ENCODE data around the gene GNA12. TPM values are rescaled to one million over a fixed set of nuclear protein-coding genes. Genes with fewer than 3 reads are reported as not detected.
"Not testable (repeated sequence)": the region's sequence is repeated elsewhere in the genome, so short reads cannot be mapped to it uniquely, and the experiment has no call there.

The GNA12 gene
- total RNA-seq, 1 experiment from 2014 or later = 16.4 TPM

GRCh38 chr7:2698581-2699288, 145.4 kb downstream of the GNA12 start:
- DNase-seq (ENCODE audit: low spot score) = no peak

GRCh38 chr7:2694122-2694436, 150.0 kb downstream of the GNA12 start:
- not testable (repeated sequence) for DNase-seq (ENCODE audit: low spot score)

GRCh38 chr7:2693420-2694121, 150.5 kb downstream of the GNA12 start:
- DNase-seq (ENCODE audit: low spot score) = not testable (repeated sequence)

GRCh38 chr7:2692543-2692942, 151.6 kb downstream of the GNA12 start:
- DNase-seq (ENCODE audit: low spot score) = no peak

- not testable (repeated sequence) for DNase-seq (ENCODE audit: low spot score)
Measured at GRCh38 chr7:2691932-2692439, 152.1 kb downstream of the GNA12 start.

GRCh38 chr7:2691011-2691707, 152.9 kb downstream of the GNA12 start:
- DNase-seq (ENCODE audit: low spot score) = no peak

- DNase-seq (ENCODE audit: low spot score) = peak; percentile 74
Measured at GRCh38 chr7:2689951-2690705, 154.0 kb downstream of the GNA12 start.

GRCh38 chr7:2689343-2689847, 154.7 kb downstream of the GNA12 start:
- DNase-seq (ENCODE audit: low spot score) = no peak

- DNase-seq (ENCODE audit: low spot score) = no peak
Measured at GRCh38 chr7:2688409-2689342, 155.4 kb downstream of the GNA12 start.

GRCh38 chr7:2687881-2688318, 156.2 kb downstream of the GNA12 start, which contains the start of gene AMZ1:
TSS of gene AMZ1 (plus strand) at chr7:2688202. CDS start at chr7:2700452, 12,250 bp downstream.
- no peak for DNase-seq (ENCODE audit: low spot score)

- DNase-seq (ENCODE audit: low spot score) = peak; percentile 61
Measured at GRCh38 chr7:2687338-2687869, 156.7 kb downstream of the GNA12 start.

- DNase-seq (ENCODE audit: low spot score) = no peak
Measured at GRCh38 chr7:2686101-2686500, 158.0 kb downstream of the GNA12 start.

GRCh38 chr7:2684501-2684900, 159.6 kb downstream of the GNA12 start:
- no peak for DNase-seq (ENCODE audit: low spot score)

GRCh38 chr7:2681929-2682799, 161.9 kb downstream of the GNA12 start:
- DNase-seq (ENCODE audit: low spot score) = no peak

- DNase-seq (ENCODE audit: low spot score) = peak; percentile 70
Measured at GRCh38 chr7:2680792-2681490, 163.2 kb downstream of the GNA12 start.

- DNase-seq (ENCODE audit: low spot score) = no peak
Measured at GRCh38 chr7:2680256-2680655, 163.9 kb downstream of the GNA12 start.

- DNase-seq (ENCODE audit: low spot score) = not testable (repeated sequence)
Measured at GRCh38 chr7:2679135-2680127, 164.7 kb downstream of the GNA12 start.
